ENCODE results near the gene MTUS2. TPM values are rescaled to one million over a fixed set of nuclear protein-coding genes. Genes with fewer than 3 reads are reported as not detected.

The MTUS2 gene
- total and polyA plus RNA-seq, 2 of the 8 experiments (the other 6 are each of a cell fraction or from before 2014, with no cell fraction given) = 0.18 to 0.80 TPM

DNA sequence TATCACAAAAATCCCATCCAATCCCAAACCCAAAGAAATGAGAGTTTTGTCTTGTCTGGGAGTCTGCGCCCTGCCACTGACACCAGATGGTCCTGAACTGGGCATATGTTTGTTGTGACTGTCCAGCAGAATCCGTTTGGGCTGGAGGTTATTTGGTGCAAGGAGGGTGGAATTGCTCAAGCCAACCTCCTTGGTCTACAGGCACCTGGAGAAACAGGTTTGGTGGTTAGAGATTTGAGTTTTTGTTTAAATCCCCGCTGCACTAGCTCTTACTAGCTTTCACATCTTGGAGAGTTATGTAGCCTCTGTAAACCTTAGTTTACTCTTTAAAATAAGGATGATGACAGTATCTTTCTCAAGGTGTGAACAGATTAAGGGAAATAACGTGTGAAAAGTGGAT is 673.7 kb downstream of the MTUS2 start (continued):
- TF ChIP-seq SIN3A (conservative IDR thresholded peaks at IDR 0.05 in 1 of 2, IDR thresholded peaks at IDR 0.05 in 1 of 2; ENCODE audit: low read depth in 1 of 2, low read length in 2 of 2) (no peak), SAP30 (IDR thresholded peaks at IDR 0.05; ENCODE audit: insufficient read depth, insufficient replicate concordance, low read length) (no peak), SIRT6 (IDR thresholded peaks at IDR 0.05; ENCODE audit: low read length) (no peak), KDM1A (IDR thresholded peaks at IDR 0.05; ENCODE audit: borderline replicate concordance, low read length) (no peak), JUND (IDR thresholded peaks at IDR 0.05; ENCODE audit: low read length) (no peak), EZH2 (IDR thresholded peaks at IDR 0.05; ENCODE audit: low read depth, low read length, severe bottlenecking) (no peak)
